GM19351 (cell line): ENCODE measurements around the gene LAMA1.
"Not testable (repeated sequence)": the region's sequence is repeated elsewhere in the genome, so short reads cannot be mapped to it uniquely, and the experiment has no call there.

ENCODE experiments used
- ATAC-seq: cut with Tn5 transposase; IDR thresholded peaks from one replicate; pipeline ENCODE4 v1.9.1; 2021; ENCODE audit warnings: mild to moderate bottlenecking, moderate library complexity; ENCODE audit not compliant: unreplicated experiment

Gene LAMA1

GRCh38 chr18:6955304-6955703 lies 162.3 kb downstream of the LAMA1 start:
- ATAC-seq = no peak

- no peak for ATAC-seq
Observed at GRCh38 chr18:6954501-6954900, 163.1 kb downstream of the LAMA1 start.

GRCh38 chr18:6951336-6952090 lies 166.1 kb downstream of the LAMA1 start:
- no peak for ATAC-seq

GRCh38 chr18:6950641-6951040 lies 167.0 kb downstream of the LAMA1 start:
- no peak for ATAC-seq

- no peak for ATAC-seq
Observed at GRCh38 chr18:6949800-6950586, 167.6 kb downstream of the LAMA1 start.

GRCh38 chr18:6948281-6949055 lies 169.1 kb downstream of the LAMA1 start:
- ATAC-seq = no peak

GRCh38 chr18:6947338-6948030 lies 170.1 kb downstream of the LAMA1 start:
- ATAC-seq = no peak

- ATAC-seq = no peak
Observed at GRCh38 chr18:6943143-6943542, 174.5 kb downstream of the LAMA1 start.

- no peak for ATAC-seq
Observed at GRCh38 chr18:6942742-6943141, 174.9 kb downstream of the LAMA1 start.

GRCh38 chr18:6941996-6942395 lies 175.6 kb downstream of the LAMA1 start:
- no peak for ATAC-seq

- no peak for ATAC-seq
Observed at GRCh38 chr18:6940451-6940850, 177.1 kb downstream of the LAMA1 start.

GRCh38 chr18:6939972-6940371 lies 177.6 kb downstream of the LAMA1 start:
- no peak for ATAC-seq

GRCh38 chr18:6938403-6938802 lies 179.2 kb downstream of the LAMA1 start:
- ATAC-seq = not testable (repeated sequence)

GRCh38 chr18:6938003-6938402 lies 179.6 kb downstream of the LAMA1 start:
- ATAC-seq = no peak

- ATAC-seq = no peak
Observed at GRCh38 chr18:6934859-6935258, 182.7 kb downstream of the LAMA1 start.

- no peak for ATAC-seq
Observed at GRCh38 chr18:6929370-6930102, 188.1 kb downstream of the LAMA1 start.

GRCh38 chr18:6928359-6928758 lies 189.2 kb downstream of the LAMA1 start:
- no peak for ATAC-seq

GRCh38 chr18:6927153-6927552 lies 190.4 kb downstream of the LAMA1 start:
- ATAC-seq = no peak

GRCh38 chr18:6923220-6923619 lies 194.4 kb downstream of the LAMA1 start:
- ATAC-seq = no peak

GRCh38 chr18:6921571-6921970 lies 196.0 kb downstream of the LAMA1 start:
- ATAC-seq = no peak
